SK-N-SH (cell line): Measurements from ENCODE around the gene CKS1B. TPM values are rescaled to one million over a fixed set of nuclear protein-coding genes. Genes with fewer than 3 reads are reported as not detected.
A peak's percentile ranks its signal among the peaks of the same experiment; 100 is the strongest.

Experiments used
- CTCF ChIA-PET: fragments of 300-600, 350-600 bp; formaldehyde crosslinking; extraction: SDS; loops from one replicate; lab custom pipeline; 2021; lab: Yijun Ruan, JAX
- POLR2A ChIA-PET: fragments of 350-600 bp; sonication (Branson Sonifier 250); formaldehyde crosslinking; extraction: SDS; loops from one replicate; lab custom pipeline; 2020; ENCODE audit warnings: antibody characterized with exemption, inconsistent platforms; lab: Yijun Ruan, JAX
- DNase-seq: peaks from one replicate; pipeline ENCODE4 v3.0.0; 2012
- H2AFZ ChIP-seq: fragments of 200-600 bp; sonication (generic); 2 replicates; pipeline ENCODE4 v1.8.1; 2016; ENCODE audit warnings: antibody characterized with exemption, mild to moderate bottlenecking, low read depth
- H3F3A ChIP-seq: fragments of 200-600 bp; sonication (generic); replicated peaks from 2 replicates; pipeline ENCODE3; 2016; ENCODE audit warnings: antibody characterized with exemption, mild to moderate bottlenecking; ENCODE audit not compliant: insufficient read depth
- H3K27ac ChIP-seq, 2 experiments: fragments of 200-500 bp in 1 of 2; fragments of 200-600 bp in 1 of 2; sonication (Bioruptor generic) in 1 of 2; sonication (generic), shearing (Covaris generic) in 1 of 2; 2 replicates each; pipeline versions ENCODE4 v1.5.1 to v1.6.1; 2014 to 2016; ENCODE audit warnings: low read depth in 2 of 2, inconsistent platforms in 1 of 2, low read length in 1 of 2, mild to moderate bottlenecking in 1 of 2, mixed read lengths in 1 of 2
- H3K27me3 ChIP-seq: fragments of 200-600 bp; sonication (generic), shearing (Covaris generic); 2 replicates; pipeline ENCODE4 v1.6.1; 2016; ENCODE audit warnings: mixed run types; ENCODE audit not compliant: insufficient read depth
- H3K36me3 ChIP-seq, 2 experiments: fragments of 200-500 bp in 1 of 2; fragments of 200-600 bp in 1 of 2; sonication (Bioruptor generic) in 1 of 2; sonication (generic) in 1 of 2; replicated peaks in 1 of 2; 2 replicates each; pipeline versions ENCODE3 to v1.5.1; 2014 to 2016; ENCODE audit warnings: low read length in 1 of 2, mild to moderate bottlenecking in 1 of 2; ENCODE audit not compliant: insufficient read depth in 2 of 2, control insufficient read depth in 1 of 2
- H3K4me1 ChIP-seq, 2 experiments: fragments of 200-500 bp in 1 of 2; fragments of 200-600 bp in 1 of 2; sonication (Bioruptor generic) in 1 of 2; sonication (generic), shearing (Covaris generic) in 1 of 2; 2 replicates each; pipeline versions ENCODE4 v1.5.1 to v1.6.1; 2014 to 2016; ENCODE audit warnings: low read depth in 1 of 2, low read length in 1 of 2, mixed run types in 1 of 2; ENCODE audit not compliant: insufficient read depth in 2 of 2, control insufficient read depth in 1 of 2
- H3K4me2 ChIP-seq: fragments of 200-600 bp; sonication (generic), shearing (Covaris generic); 2 replicates; pipeline ENCODE4 v1.6.1; 2017; ENCODE audit warnings: mixed run types
- H3K4me3 ChIP-seq, 2 experiments: fragments of 200-500 bp in 1 of 2; fragments of 200-600 bp in 1 of 2; sonication (Bioruptor generic) in 1 of 2; sonication (generic), shearing (Covaris generic) in 1 of 2; 2 replicates each; pipeline versions ENCODE4 v1.5.1 to v1.8.1; 2014 to 2016; ENCODE audit warnings: low read depth in 2 of 2, inconsistent platforms in 1 of 2, low read length in 1 of 2, mild to moderate bottlenecking in 1 of 2, mixed read lengths in 1 of 2, moderate library complexity in 1 of 2
- H3K79me2 ChIP-seq: fragments of 200-600 bp; sonication (generic); 2 replicates; pipeline ENCODE4 v1.8.1; 2017; ENCODE audit warnings: mild to moderate bottlenecking; ENCODE audit not compliant: insufficient read depth
- H3K9ac ChIP-seq: fragments of 200-600 bp; sonication (generic); 2 replicates; pipeline ENCODE4 v1.6.1; 2017; ENCODE audit warnings: mixed run types
- H3K9me2 ChIP-seq: fragments of 200-600 bp; sonication (generic); 2 replicates; pipeline ENCODE4 v1.6.1; 2017; ENCODE audit warnings: mixed run types
- H3K9me3 ChIP-seq: fragments of 200-600 bp; sonication (generic); 2 replicates; pipeline ENCODE4 v1.6.1; 2017; ENCODE audit warnings: mixed run types, mild to moderate bottlenecking, moderate library complexity
- H4K20me1 ChIP-seq: fragments of 200-600 bp; sonication (generic); 2 replicates; pipeline ENCODE4 v1.6.1; 2017; ENCODE audit warnings: mild to moderate bottlenecking, mixed run types; ENCODE audit not compliant: insufficient read depth
- CHD2 ChIP-seq: fragments of 150-350 bp; IDR thresholded peaks from 2 replicates; pipeline ENCODE4 v1.6.1; 2018; ENCODE audit warnings: low read length; ENCODE audit not compliant: partially characterized antibody
- CTCF ChIP-seq: fragments of 200-600 bp; sonication (generic); IDR thresholded peaks from 2 replicates; pipeline ENCODE4 v1.6.1; 2017; ENCODE audit warnings: antibody characterized with exemption, mild to moderate bottlenecking, moderate library complexity
- EP300 ChIP-seq, 2 experiments: IDR thresholded peaks; 2 replicates each; pipeline versions ENCODE4 v1.4.0 to v1.6.1; 2012; ENCODE audit warnings: borderline replicate concordance in 1 of 2, low read depth in 1 of 2, low read length in 1 of 2
- EZH2phosphoT487 ChIP-seq: fragments of 200-600 bp; sonication (generic); IDR thresholded peaks from 2 replicates; pipeline ENCODE4 v1.6.1; 2017; ENCODE audit warnings: low read depth, mixed run types, mild to moderate bottlenecking, antibody characterized with exemption, moderate library complexity, borderline replicate concordance
- FOXJ3 ChIP-seq: sonication (generic); formaldehyde crosslinking; IDR thresholded peaks from 2 replicates; pipeline ENCODE4 v1.5.1; 2020; ENCODE audit warnings: mild to moderate bottlenecking, missing genetic modification reagents
- FOXM1 ChIP-seq: IDR thresholded peaks from 2 replicates; pipeline ENCODE4 v1.4.0; 2012; ENCODE audit warnings: low read depth, mild to moderate bottlenecking
- MEF2A ChIP-seq: IDR thresholded peaks from 2 replicates; pipeline ENCODE4 v1.4.0; 2012; ENCODE audit warnings: low read depth, borderline replicate concordance
- NFIC ChIP-seq: IDR thresholded peaks from 2 replicates; pipeline ENCODE4 v1.4.0; 2012; ENCODE audit warnings: borderline replicate concordance
- POLR2AphosphoS5 ChIP-seq: IDR thresholded peaks from 2 replicates; pipeline ENCODE4 v1.6.1; 2012; ENCODE audit warnings: low read depth, low read length
- RAD21 ChIP-seq: IDR thresholded peaks from 2 replicates; pipeline ENCODE4 v1.6.1; 2012; ENCODE audit warnings: mild to moderate bottlenecking, low read length
- RCOR1 ChIP-seq: fragments of 150-350 bp; IDR thresholded peaks from 2 replicates; pipeline ENCODE4 v1.6.1; 2017; ENCODE audit warnings: antibody characterized with exemption, low read length
- SMC3 ChIP-seq: IDR thresholded peaks from 2 replicates; pipeline ENCODE4 v1.6.1; 2012; ENCODE audit warnings: low read depth, low read length, improper control_type of control experiment
- YY1 ChIP-seq: IDR thresholded peaks from 2 replicates; pipeline ENCODE4 v1.4.0; 2012; ENCODE audit warnings: low read depth, mild to moderate bottlenecking
- ZBTB33 ChIP-seq: IDR thresholded peaks from 2 replicates; pipeline ENCODE4 v1.4.0; 2012; ENCODE audit warnings: low read depth, borderline replicate concordance
- WGBS: methylation state at CpG from one replicate; pipeline ENCODE4 v1.1.6; 2017; ENCODE audit warnings: low lambda C conversion rate; 5-methylcytosine and 5-hydroxymethylcytosine counted together
- polyA plus RNA-seq, 3 experiments: library from polyadenylated mRNA; depleted of rRNA; stranded (reverse); fragments of >200 nt; gene quantifications; 2 replicates each; pipeline ENCODE4 v1.2.3, GENCODE V29; 2012
- TF ChIP-seq, protein P1 (sequence below): IDR thresholded peaks from 2 replicates; pipeline ENCODE4 v1.4.0; 2012; ENCODE audit warnings: low read depth, borderline replicate concordance

CKS1B gene
- polyA plus RNA-seq, 1 of the 3 experiments (the other 2 are of a cell fraction) = 308 TPM

DNA sequence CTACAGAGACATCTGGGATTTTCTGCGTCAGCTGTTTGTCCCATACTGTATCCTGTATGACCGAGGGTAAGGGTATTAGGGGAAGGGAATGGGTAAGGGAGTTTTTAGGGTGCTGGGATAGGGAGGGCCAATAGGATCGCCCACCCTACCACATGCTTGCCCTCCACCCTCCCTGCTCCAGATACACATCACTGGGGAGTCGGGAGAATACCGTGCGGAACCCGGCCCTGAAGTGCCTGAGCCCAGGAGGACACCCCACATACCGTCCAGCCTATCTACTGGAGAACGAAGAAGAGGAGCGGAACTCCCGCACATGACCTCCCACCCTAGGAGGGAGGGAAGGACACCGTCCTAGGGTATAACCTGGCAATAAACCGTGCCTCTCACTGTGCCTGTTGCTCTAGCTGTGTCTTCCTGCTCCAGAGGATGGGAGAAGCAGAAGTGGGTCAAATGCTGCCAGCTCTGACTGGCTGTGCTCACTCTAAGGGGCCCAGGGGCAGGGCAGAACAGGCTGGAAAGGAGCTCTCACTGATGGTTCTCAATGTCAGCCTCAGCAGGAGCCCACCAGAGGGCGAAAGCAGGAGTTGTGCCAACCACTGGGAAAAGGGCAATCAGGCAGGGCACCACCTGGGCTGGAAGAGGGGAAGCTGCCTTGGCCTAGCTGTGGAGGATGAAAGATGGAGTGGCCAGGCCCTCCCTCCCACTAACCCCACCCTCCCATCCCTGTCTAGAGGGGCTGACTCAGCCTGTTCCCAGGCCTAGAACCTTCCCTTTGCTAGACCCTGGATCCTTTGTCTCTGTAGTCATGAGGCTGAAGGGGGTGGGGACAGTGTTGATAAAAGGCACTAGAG lies 18.5 kb downstream of the CKS1B start:
- Histone ChIP-seq H3K36me3 (peaks cover 17 to 27% of the 10 kb centered on the region in 2 experiments), H3K27me3 (no peaks in the 10 kb centered on the region), H3K9ac (no peak overlapping the region), H3K4me3 (no peak overlapping the region), H3K79me2 (peaks cover 8% of the 10 kb centered on the region; the same call in 1 of the 2 replicates), H3F3A (peaks cover 4% of the 10 kb centered on the region), H4K20me1 (no peaks in the 10 kb centered on the region), H3K9me2 (no peaks in the 10 kb centered on the region), H2AFZ (no peak overlapping the region), H3K9me3 (no peaks in the 10 kb centered on the region), H3K27ac (peak overlapping the region; percentile 14 to 43; a peak in 2 of 4 replicates), H3K4me1 (peaks cover 3 to 29% of the 10 kb centered on the region in 2 experiments; a peak in 3 of 4 replicates), H3K4me2 (no peak overlapping the region)
- 92% methylated on average over 13 of the region's 14 CpGs for WGBS
- CTCF ChIA-PET = interaction anchor here (1.1 to 14.0 kb wide), 13 partner anchors 11 to 485 kb away, joined by 3 to 640 read pairs (median 4); partner anchors contain the start of genes ADAM15, CKS1B, FLAD1 and PBXIP1
- DNase-seq = no peak
- POLR2A ChIA-PET = interaction anchor here (0.6 to 3.9 kb wide), 10 partner anchors 10 to 512 kb away, joined by 3 to 22 read pairs (median 4); partner anchors contain the start of genes ADAM15, CKS1B, FLAD1 and PBXIP1
- TF ChIP-seq ZBTB33 = no peak
- TF ChIP-seq, protein P1, sequence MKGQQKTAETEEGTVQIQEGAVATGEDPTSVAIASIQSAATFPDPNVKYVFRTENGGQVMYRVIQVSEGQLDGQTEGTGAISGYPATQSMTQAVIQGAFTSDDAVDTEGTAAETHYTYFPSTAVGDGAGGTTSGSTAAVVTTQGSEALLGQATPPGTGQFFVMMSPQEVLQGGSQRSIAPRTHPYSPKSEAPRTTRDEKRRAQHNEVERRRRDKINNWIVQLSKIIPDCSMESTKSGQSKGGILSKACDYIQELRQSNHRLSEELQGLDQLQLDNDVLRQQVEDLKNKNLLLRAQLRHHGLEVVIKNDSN = no peak
- TF ChIP-seq FOXM1 = no peak
- no peak for TF ChIP-seq EZH2phosphoT487
- TF ChIP-seq EP300 (IDR thresholded peaks at IDR 0.05; ENCODE audit: borderline replicate concordance in 1 of 2, low read depth in 1 of 2, low read length in 1 of 2) = no peak
- TF ChIP-seq CTCF = peak; percentile 30
- TF ChIP-seq CHD2 = no peak
- TF ChIP-seq POLR2AphosphoS5 = no peak; the same call in 1 of the 2 replicates
- TF ChIP-seq MEF2A = no peak
- TF ChIP-seq NFIC = no peak
- TF ChIP-seq FOXJ3 (CRISPR knock-in tag) = no peak
- no peak for TF ChIP-seq YY1
- peak; percentile 31 for TF ChIP-seq RAD21
- TF ChIP-seq RCOR1 = no peak
- TF ChIP-seq SMC3 = peak; percentile 21; the same call in 1 of the 2 replicates
